ENCODE results near the gene CENPB.
"Not testable (repeated sequence)": the region's sequence is repeated elsewhere in the genome, so short reads cannot be mapped to it uniquely, and the experiment has no call there.

The CENPB gene

GRCh38 chr20:3786665-3787323, at the start of gene CENPB:
TSS of gene CENPB (minus strand) at chr20:3786740. CDS start at chr20:3786483, 257 bp downstream.
- peak; percentile 84 for DNase-seq

- DNase-seq = no peak
Measured at GRCh38 chr20:3836132-3836531, 49.6 kb upstream of the CENPB start.

GRCh38 chr20:3829891-3830290, 43.4 kb upstream of the CENPB start:
- not testable (repeated sequence) for DNase-seq

- no peak for DNase-seq
Measured at GRCh38 chr20:3828798-3829197, 42.3 kb upstream of the CENPB start.

GRCh38 chr20:3826420-3826819, 39.9 kb upstream of the CENPB start:
- no peak for DNase-seq

- no peak for DNase-seq
Measured at GRCh38 chr20:3825526-3825925, 39.0 kb upstream of the CENPB start.

GRCh38 chr20:3823881-3824280, 37.3 kb upstream of the CENPB start:
- no peak for DNase-seq

GRCh38 chr20:3821996-3822395, 35.5 kb upstream of the CENPB start:
- no peak for DNase-seq

- no peak for DNase-seq
Measured at GRCh38 chr20:3820901-3821727, 34.6 kb upstream of the CENPB start.

- DNase-seq = peak; percentile 97
Measured at GRCh38 chr20:3820048-3820900, 33.7 kb upstream of the CENPB start, which contains the start of gene AP5S1. TSS of gene AP5S1 (plus strand) at chr20:3820547. CDS start at chr20:3822118, 1,571 bp downstream.

GRCh38 chr20:3819411-3820047, 33.0 kb upstream of the CENPB start:
- DNase-seq = no peak

- peak; percentile 88 for DNase-seq
Measured at GRCh38 chr20:3818155-3819151, 31.9 kb upstream of the CENPB start.

GRCh38 chr20:3815703-3816315, 29.3 kb upstream of the CENPB start:
- no peak for DNase-seq

GRCh38 chr20:3814928-3815495, 28.5 kb upstream of the CENPB start:
- DNase-seq = no peak

GRCh38 chr20:3813848-3814581, 27.5 kb upstream of the CENPB start:
- DNase-seq = no peak

- no peak for DNase-seq
Measured at GRCh38 chr20:3812975-3813847, 26.7 kb upstream of the CENPB start.

- DNase-seq = no peak
Measured at GRCh38 chr20:3812259-3812681, 25.7 kb upstream of the CENPB start.

- peak; percentile 97 for DNase-seq
Measured at GRCh38 chr20:3811467-3812258, 25.1 kb upstream of the CENPB start.

Measured in NCI-H510A treated with DMSO at 0.1 percent for 48 hours (cell line).